HG02798 (cell line): ENCODE measurements around the gene RXRB.

Experiments used
- ATAC-seq: cut with Tn5 transposase; IDR thresholded peaks from one replicate; pipeline ENCODE4 v1.9.1; 2021; ENCODE audit warnings: mild to moderate bottlenecking; ENCODE audit not compliant: unreplicated experiment, poor library complexity

RXRB gene

GRCh38 chr6:33178755-33179475 is 21.6 kb downstream of the RXRB start:
- no peak for ATAC-seq

GRCh38 chr6:33177552-33178446 is 22.7 kb downstream of the RXRB start:
- no peak for ATAC-seq

- ATAC-seq, result no peak
These were observed 23.6 kb downstream of the RXRB start for GRCh38 chr6:33176906-33177305.

- no peak for ATAC-seq
These were observed 24.9 kb downstream of the RXRB start for GRCh38 chr6:33175436-33176069.

- ATAC-seq, result no peak
These were observed 25.7 kb downstream of the RXRB start for GRCh38 chr6:33174784-33175183.

GRCh38 chr6:33173535-33174180 is 26.8 kb downstream of the RXRB start:
- no peak for ATAC-seq

GRCh38 chr6:33172688-33173534 is 27.6 kb downstream of the RXRB start:
- ATAC-seq, result no peak

GRCh38 chr6:33171880-33172687 is 28.4 kb downstream of the RXRB start:
- ATAC-seq, result no peak

GRCh38 chr6:33171016-33171879 is 29.2 kb downstream of the RXRB start:
- no peak for ATAC-seq

GRCh38 chr6:33170176-33171015 is 30.1 kb downstream of the RXRB start:
- no peak for ATAC-seq

- no peak for ATAC-seq
These were observed 30.9 kb downstream of the RXRB start for GRCh38 chr6:33169291-33170175.

- ATAC-seq, result no peak
These were observed 31.8 kb downstream of the RXRB start for GRCh38 chr6:33168639-33169038.

GRCh38 chr6:33168284-33168601 is 32.2 kb downstream of the RXRB start:
- ATAC-seq, result no peak

- no peak for ATAC-seq
These were observed 32.8 kb downstream of the RXRB start for GRCh38 chr6:33167374-33168283.

- ATAC-seq, result no peak
These were observed 33.7 kb downstream of the RXRB start for GRCh38 chr6:33166811-33167210.
